ENCODE results near the gene ATRIP.

ATRIP gene

DNA sequence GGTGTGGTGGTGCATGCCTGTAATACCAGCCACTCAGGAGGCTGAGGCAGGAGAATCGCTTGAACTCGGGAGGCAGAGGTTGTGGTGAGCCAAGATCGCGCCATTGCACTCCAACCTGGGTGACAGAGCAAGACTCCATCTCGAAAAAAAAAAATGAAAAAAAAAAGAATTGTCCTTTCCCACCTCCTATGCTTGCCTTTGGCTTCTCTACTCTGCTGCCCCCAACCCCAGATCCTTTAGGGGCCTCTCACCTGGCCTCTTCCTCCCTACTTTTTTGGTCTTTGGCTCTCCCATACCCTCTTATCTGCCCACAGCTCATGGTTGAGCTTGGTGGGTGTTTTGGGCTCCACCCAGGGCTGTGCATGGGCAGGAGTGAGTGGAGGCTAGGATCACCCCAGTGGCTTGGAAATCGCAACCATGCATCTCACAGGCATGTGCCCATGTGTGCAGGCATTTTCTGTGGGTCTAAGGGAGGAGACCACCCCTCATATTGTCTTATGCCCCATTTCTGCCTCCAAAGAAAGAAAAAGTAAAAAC is 59.5 kb downstream of the ATRIP start:
- FAIRE-seq (no peak), DNase-seq (ENCODE audit: insufficient read length, low spot score) (no peak)
- no peak for TF ChIP-seq TAF1 (IDR thresholded peaks at IDR 0.05; ENCODE audit: low read depth, low read length)
- no peak for TF ChIP-seq PAX5 (IDR thresholded peaks at IDR 0.05; ENCODE audit: insufficient read depth, low read length, severe bottlenecking)
- TF ChIP-seq POU2F2 (IDR thresholded peaks at IDR 0.05; ENCODE audit: low read depth, low read length) = no peak
- no peak for TF ChIP-seq POLR2AphosphoS5 (IDR thresholded peaks at IDR 0.05; ENCODE audit: low read depth, low read length)
- TF ChIP-seq POLR2A (IDR thresholded peaks at IDR 0.05; ENCODE audit: low read depth, low read length) = no peak
- TF ChIP-seq SPI1 (IDR thresholded peaks at IDR 0.05; ENCODE audit: low read depth, low read length) = no peak

DNA sequence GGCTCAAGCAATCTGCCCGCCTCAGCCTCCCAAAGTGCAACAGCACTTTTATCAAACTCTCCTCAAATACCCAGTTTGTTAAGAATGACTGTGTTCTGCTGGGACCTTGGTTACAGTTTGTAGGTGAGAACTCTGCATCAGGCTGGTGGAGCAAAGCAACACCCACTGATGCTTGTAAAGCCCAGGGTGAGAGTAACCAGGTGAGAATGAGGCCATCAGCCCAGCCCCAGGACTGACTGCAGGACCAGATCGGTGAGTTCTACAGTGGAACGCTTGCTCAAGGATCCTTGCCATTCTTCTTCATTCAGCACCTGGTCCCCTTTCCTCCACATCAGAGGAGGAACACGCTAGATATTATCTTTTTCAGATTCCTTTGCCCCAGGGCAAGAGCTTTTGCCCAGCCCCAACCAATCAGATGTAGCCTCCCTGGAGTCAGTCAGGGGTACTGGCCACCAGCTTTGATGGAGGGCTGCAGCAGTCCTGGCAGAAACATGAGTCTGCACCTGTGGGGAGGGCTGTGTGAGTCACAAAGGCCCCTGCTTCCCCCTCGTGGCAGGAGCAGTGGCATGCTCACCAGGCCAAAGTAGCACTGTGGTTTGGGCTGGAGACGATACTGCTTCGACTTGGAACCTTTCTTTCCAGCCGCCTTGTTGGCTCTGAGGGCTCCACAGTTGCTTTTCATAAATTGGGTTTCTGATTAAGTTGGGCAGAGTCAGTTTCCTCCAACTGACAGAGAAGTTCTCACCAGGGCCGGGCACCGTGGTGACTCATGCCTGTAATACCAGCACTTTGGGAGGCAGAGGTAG is 60.9 kb downstream of the ATRIP start:
- DNase-seq (ENCODE audit: insufficient read length, low spot score) (peak; percentile 70), FAIRE-seq (peak; percentile 91)
- TF ChIP-seq POU2F2 (IDR thresholded peaks at IDR 0.05; ENCODE audit: low read depth, low read length) (no peak), PAX5 (IDR thresholded peaks at IDR 0.05; ENCODE audit: insufficient read depth, low read length, severe bottlenecking) (no peak), TAF1 (IDR thresholded peaks at IDR 0.05; ENCODE audit: low read depth, low read length) (no peak), POLR2A (IDR thresholded peaks at IDR 0.05; ENCODE audit: low read depth, low read length) (no peak), SPI1 (IDR thresholded peaks at IDR 0.05; ENCODE audit: low read depth, low read length) (no peak), POLR2AphosphoS5 (IDR thresholded peaks at IDR 0.05; ENCODE audit: low read depth, low read length) (no peak)

DNA sequence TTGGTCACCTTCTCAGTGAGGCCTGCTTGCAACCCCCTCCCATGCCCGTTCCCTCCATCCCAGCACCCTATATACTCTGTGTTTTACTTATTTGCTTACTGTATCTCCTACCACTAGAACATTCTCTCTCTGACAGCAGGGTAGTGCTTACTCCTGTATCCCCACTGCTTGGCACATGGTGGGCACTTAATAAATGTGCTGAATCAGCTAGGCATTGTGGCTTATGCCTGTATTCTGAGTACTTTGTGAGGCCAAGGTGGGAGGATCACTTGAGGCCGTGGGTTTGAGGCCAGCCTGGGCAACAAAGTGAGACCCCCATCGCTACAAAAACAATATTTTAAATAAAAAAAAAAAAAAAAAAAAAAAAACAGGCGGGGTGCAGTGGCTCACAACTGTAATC is 65.0 kb downstream of the ATRIP start:
- TF ChIP-seq SPI1 (IDR thresholded peaks at IDR 0.05; ENCODE audit: low read depth, low read length) = no peak
- no peak for TF ChIP-seq PAX5 (IDR thresholded peaks at IDR 0.05; ENCODE audit: insufficient read depth, low read length, severe bottlenecking)
- no peak for TF ChIP-seq POLR2AphosphoS5 (IDR thresholded peaks at IDR 0.05; ENCODE audit: low read depth, low read length)
- TF ChIP-seq POLR2A (IDR thresholded peaks at IDR 0.05; ENCODE audit: low read depth, low read length) = no peak
- TF ChIP-seq POU2F2 (IDR thresholded peaks at IDR 0.05; ENCODE audit: low read depth, low read length) = no peak
- TF ChIP-seq TAF1 (IDR thresholded peaks at IDR 0.05; ENCODE audit: low read depth, low read length) = no peak
- FAIRE-seq (no peak), DNase-seq (ENCODE audit: insufficient read length, low spot score) (no peak)

DNA sequence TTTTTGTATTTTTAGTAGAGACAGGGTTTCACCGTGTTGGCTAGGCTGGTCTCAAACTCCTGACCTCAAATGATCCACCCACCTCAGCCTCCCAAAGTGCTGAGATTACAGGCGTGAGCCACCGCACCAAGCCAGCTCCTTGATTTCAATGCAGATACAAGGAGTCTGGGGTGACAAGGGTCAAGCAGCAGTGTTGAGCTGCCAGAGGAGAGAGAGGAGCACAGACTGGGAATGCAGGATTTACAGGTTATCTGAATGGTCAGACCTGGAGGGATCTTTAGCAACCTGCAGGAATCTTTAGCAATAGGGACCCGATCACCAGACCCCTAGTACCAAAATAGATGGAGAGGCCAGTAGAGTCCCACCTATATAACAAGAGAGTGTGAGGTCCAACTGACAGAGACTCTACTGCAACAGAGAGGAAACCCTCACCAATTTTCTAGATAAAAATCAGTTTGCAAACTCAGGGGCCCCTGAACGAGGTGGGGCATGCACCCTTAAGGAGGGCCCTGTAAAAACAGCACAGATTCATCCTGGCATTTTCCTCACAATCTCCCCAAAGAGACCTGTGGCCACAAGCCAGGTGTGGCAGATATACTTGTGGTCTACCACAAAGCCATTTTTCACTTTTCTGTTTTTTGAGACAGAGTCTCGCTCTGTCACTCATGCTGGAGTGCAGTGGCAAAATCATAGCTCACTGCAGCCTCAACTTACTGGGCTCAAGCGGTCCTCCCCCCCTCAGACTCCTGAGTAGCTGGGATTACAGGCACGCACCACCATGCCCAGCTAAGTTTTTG is 68.1 kb downstream of the ATRIP start:
- FAIRE-seq (peak; percentile 83), DNase-seq (ENCODE audit: insufficient read length, low spot score) (no peak)
- TF ChIP-seq POLR2A (IDR thresholded peaks at IDR 0.05; ENCODE audit: low read depth, low read length) = no peak
- no peak for TF ChIP-seq SPI1 (IDR thresholded peaks at IDR 0.05; ENCODE audit: low read depth, low read length)
- no peak for TF ChIP-seq TAF1 (IDR thresholded peaks at IDR 0.05; ENCODE audit: low read depth, low read length)
- no peak for TF ChIP-seq POLR2AphosphoS5 (IDR thresholded peaks at IDR 0.05; ENCODE audit: low read depth, low read length)
- no peak for TF ChIP-seq PAX5 (IDR thresholded peaks at IDR 0.05; ENCODE audit: insufficient read depth, low read length, severe bottlenecking)
- no peak for TF ChIP-seq POU2F2 (IDR thresholded peaks at IDR 0.05; ENCODE audit: low read depth, low read length)
